H1 (cell line): ENCODE data around the gene ARL6IP4. TPM values are rescaled to one million over a fixed set of nuclear protein-coding genes. Genes with fewer than 3 reads are reported as not detected.

Source experiments
- CTCF ChIA-PET: fragments of 300-600 bp; sonication (Branson Sonifier 250); formaldehyde crosslinking; loops from one replicate; lab custom pipeline; 2021; ENCODE audit not compliant: partially characterized antibody; lab: Charles Lee
- POLR2A ChIA-PET: fragments of 300-600 bp; sonication (Branson Sonifier 250); formaldehyde crosslinking; loops from one replicate; lab custom pipeline; 2021; ENCODE audit warnings: inconsistent platforms; ENCODE audit not compliant: partially characterized antibody; lab: Charles Lee
- DNase-seq, 2 experiments: peaks; one replicate each; pipeline versions ENCODE4 v3.0.0 to v3.0.0-alpha.2; 2010 to 2022; ENCODE audit warnings: low spot score in 2 of 2, low read depth in 1 of 2, mixed read lengths in 1 of 2
- FAIRE-seq: peaks from 2 replicates; lab custom pipeline; 2011; peaks lifted over from hg19 to GRCh38; lab: Jason Lieb, UNC
- H2AFZ ChIP-seq: 2 replicates; pipeline ENCODE4 v1.8.1; 2012; ENCODE audit warnings: low read length, inconsistent platforms
- H2AK5ac ChIP-seq: 2 replicates; pipeline ENCODE4 v1.6.1; 2013; ENCODE audit warnings: low read depth, low read length
- H2BK120ac ChIP-seq: replicated peaks from 2 replicates; pipeline ENCODE3; 2013; ENCODE audit warnings: low read depth, low read length, inconsistent platforms
- H2BK12ac ChIP-seq: 2 replicates; pipeline ENCODE4 v1.6.1; 2013; ENCODE audit warnings: low read depth, low read length
- H2BK15ac ChIP-seq: 2 replicates; pipeline ENCODE4 v1.6.1; 2013; ENCODE audit warnings: low read length
- H2BK20ac ChIP-seq: 2 replicates; pipeline ENCODE4 v1.6.1; 2013; ENCODE audit warnings: low read length
- H2BK5ac ChIP-seq: 2 replicates; pipeline ENCODE4 v1.6.1; 2013; ENCODE audit warnings: low read depth, low read length
- H3K14ac ChIP-seq: 2 replicates; pipeline ENCODE4 v1.6.1; 2013; ENCODE audit warnings: inconsistent platforms; ENCODE audit not compliant: insufficient read length
- H3K18ac ChIP-seq: 2 replicates; pipeline ENCODE4 v1.6.1; 2013; ENCODE audit warnings: low read length; ENCODE audit errors: extremely low read depth
- H3K23ac ChIP-seq: 2 replicates; pipeline ENCODE4 v1.6.1; 2013; ENCODE audit warnings: inconsistent platforms; ENCODE audit not compliant: insufficient read length
- H3K23me2 ChIP-seq: 2 replicates; pipeline ENCODE4 v1.6.1; 2013; ENCODE audit warnings: low read depth, low read length
- H3K27ac ChIP-seq: 2 replicates; pipeline ENCODE4 v1.6.1; 2011; ENCODE audit warnings: low read depth, low read length, inconsistent platforms
- H3K27me3 ChIP-seq, 4 experiments: replicated peaks in 1 of 4; 1 replicate in 1 of 4; 2 replicates in 3 of 4; pipeline versions ENCODE4 v1.6.1 to v1.8.1; 2011 to 2013; ENCODE audit warnings: low read length in 3 of 4, mild to moderate bottlenecking in 3 of 4, inconsistent platforms in 2 of 4, mixed read lengths in 2 of 4, moderate library complexity in 1 of 4; ENCODE audit not compliant: control insufficient read depth in 3 of 4, insufficient read depth in 3 of 4; ENCODE audit errors: extremely low read depth in 1 of 4
- H3K36me3 ChIP-seq, 4 experiments: 2 replicates each; pipeline versions ENCODE4 v1.6.1 to v1.8.1; 2011 to 2013; ENCODE audit warnings: mild to moderate bottlenecking in 4 of 4, low read length in 3 of 4, moderate library complexity in 2 of 4, control low read depth in 1 of 4, inconsistent platforms in 1 of 4; ENCODE audit not compliant: insufficient read depth in 4 of 4, control insufficient read depth in 2 of 4
- H3K4ac ChIP-seq: replicated peaks from 2 replicates; pipeline ENCODE3; 2013; ENCODE audit warnings: low read length, low read depth, mixed read lengths, inconsistent platforms; ENCODE audit not compliant: insufficient read length
- H3K4me1 ChIP-seq, 4 experiments: replicated peaks in 1 of 4; 1 replicate in 1 of 4; 2 replicates in 3 of 4; pipeline versions ENCODE4 v1.6.1 to v1.8.1; 2011 to 2013; ENCODE audit warnings: low read length in 3 of 4, inconsistent platforms in 2 of 4, mixed read lengths in 1 of 4; ENCODE audit not compliant: insufficient read depth in 4 of 4, control insufficient read depth in 3 of 4
- H3K4me2 ChIP-seq, 2 experiments: 2 replicates each; pipeline versions ENCODE4 v1.6.1 to v1.8.1; 2011 to 2013; ENCODE audit warnings: low read depth in 2 of 2, low read length in 2 of 2, control low read depth in 1 of 2, inconsistent platforms in 1 of 2, mild to moderate bottlenecking in 1 of 2; ENCODE audit not compliant: insufficient read depth in 1 of 2
- H3K4me3 ChIP-seq, 4 experiments: fragments of 200-600, 300-600 bp in 1 of 4; sonication (generic), shearing (Covaris generic), sonication (Bioruptor Twin) in 1 of 4; 2 replicates each; pipeline versions ENCODE4 v1.5.1 to v1.8.1; 2011 to 2016; ENCODE audit warnings: low read length in 4 of 4, low read depth in 3 of 4, control low read depth in 2 of 4, inconsistent platforms in 2 of 4, mild to moderate bottlenecking in 2 of 4, mixed read lengths in 1 of 4, moderate library complexity in 1 of 4; ENCODE audit not compliant: insufficient read depth in 2 of 4; ENCODE audit errors: extremely low read depth in 1 of 4
- H3K56ac ChIP-seq: replicated peaks from 2 replicates; pipeline ENCODE3; 2013; ENCODE audit warnings: low read depth, mild to moderate bottlenecking, mixed read lengths, low read length, inconsistent platforms; ENCODE audit not compliant: insufficient read length
- H3K79me1 ChIP-seq: 2 replicates; pipeline ENCODE4 v1.6.1; 2013; ENCODE audit warnings: low read depth, low read length, control low read depth
- H3K79me2 ChIP-seq, 2 experiments: 2 replicates each; pipeline versions ENCODE4 v1.6.1 to v1.8.1; 2012 to 2013; ENCODE audit warnings: low read length in 2 of 2, mild to moderate bottlenecking in 2 of 2, inconsistent platforms in 1 of 2; ENCODE audit not compliant: insufficient read depth in 2 of 2, control insufficient read depth in 1 of 2
- H3K9ac ChIP-seq, 4 experiments: replicated peaks in 1 of 4; 1 replicate in 1 of 4; 2 replicates in 3 of 4; pipeline versions ENCODE4 v1.6.1 to v1.8.1; 2011 to 2013; ENCODE audit warnings: low read depth in 3 of 4, low read length in 3 of 4, control low read depth in 2 of 4, mild to moderate bottlenecking in 2 of 4, moderate library complexity in 2 of 4, inconsistent platforms in 1 of 4; ENCODE audit errors: extremely low read depth in 1 of 4
- H3K9me3 ChIP-seq, 2 experiments: 2 replicates each; pipeline versions ENCODE4 v1.6.1 to v1.8.1; 2012 to 2013; ENCODE audit warnings: mild to moderate bottlenecking in 2 of 2, moderate library complexity in 2 of 2, control low read depth in 1 of 2, inconsistent platforms in 1 of 2, low read depth in 1 of 2, low read length in 1 of 2, mixed read lengths in 1 of 2; ENCODE audit not compliant: insufficient read depth in 2 of 2
- H4K20me1 ChIP-seq, 2 experiments: replicated peaks in 1 of 2; 2 replicates each; pipeline versions ENCODE3 to v1.8.1; 2011 to 2013; ENCODE audit warnings: inconsistent platforms in 2 of 2, low read length in 2 of 2, mild to moderate bottlenecking in 1 of 2; ENCODE audit not compliant: insufficient read depth in 2 of 2, control insufficient read depth in 1 of 2
- H4K5ac ChIP-seq: 2 replicates; pipeline ENCODE4 v1.6.1; 2013; ENCODE audit warnings: low read length, low read depth, mixed read lengths, inconsistent platforms; ENCODE audit not compliant: insufficient read length
- H4K8ac ChIP-seq: 2 replicates; pipeline ENCODE4 v1.8.0; 2013; ENCODE audit warnings: mild to moderate bottlenecking, moderate library complexity, low read length, inconsistent platforms; ENCODE audit not compliant: insufficient read depth; ENCODE audit errors: extremely low read depth
- H4K91ac ChIP-seq: replicated peaks from 2 replicates; pipeline ENCODE3; 2013; ENCODE audit warnings: low read length, mixed read lengths, inconsistent platforms; ENCODE audit not compliant: insufficient read length
- BCL11A ChIP-seq, 2 experiments: IDR thresholded peaks; one replicate each; pipeline ENCODE4 v1.6.1; 2011; ENCODE audit warnings: low read depth in 2 of 2, low read length in 2 of 2, mild to moderate bottlenecking in 2 of 2
- CHD2 ChIP-seq: IDR thresholded peaks from 2 replicates; pipeline ENCODE4 v1.6.1; 2012; ENCODE audit warnings: low read length, improper control_type of control experiment
- CREB1 ChIP-seq: IDR thresholded peaks from 2 replicates; pipeline ENCODE4 v1.6.1; 2012; ENCODE audit warnings: inconsistent platforms
- EGR1 ChIP-seq: IDR thresholded peaks from 2 replicates; pipeline ENCODE4 v1.6.1; 2011; ENCODE audit warnings: low read depth, low read length, borderline replicate concordance
- FOSL1 ChIP-seq: IDR thresholded peaks from 2 replicates; pipeline ENCODE4 v1.6.1; 2011; ENCODE audit warnings: mild to moderate bottlenecking, low read depth, low read length, moderate library complexity; ENCODE audit not compliant: insufficient read depth
- GABPA ChIP-seq: IDR thresholded peaks from 2 replicates; pipeline ENCODE4 v1.6.1; 2011; ENCODE audit warnings: mild to moderate bottlenecking, low read length, moderate library complexity, borderline replicate concordance; ENCODE audit not compliant: insufficient read depth
- KDM5A ChIP-seq: fragments of 200-600 bp; IDR thresholded peaks from 2 replicates; pipeline ENCODE4 v1.7.1; 2012; ENCODE audit warnings: mild to moderate bottlenecking, low read length, inconsistent platforms, mixed read lengths
- NANOG ChIP-seq: IDR thresholded peaks from 2 replicates; pipeline ENCODE4 v1.6.1; 2011; ENCODE audit warnings: low read length, low read depth, mild to moderate bottlenecking, inconsistent platforms; ENCODE audit not compliant: insufficient read depth, poor library complexity, severe bottlenecking
- RFX5 ChIP-seq: IDR thresholded peaks from 2 replicates; pipeline ENCODE4 v1.6.1; 2011; ENCODE audit warnings: low read depth, low read length, improper control_type of control experiment, borderline replicate concordance
- SP2 ChIP-seq: IDR thresholded peaks from 2 replicates; pipeline ENCODE4 v1.6.1; 2012; ENCODE audit warnings: mild to moderate bottlenecking, low read length, inconsistent platforms
- TAF7 ChIP-seq: optimal IDR thresholded peaks from 2 replicates; pipeline ENCODE3; 2011; ENCODE audit warnings: low read depth, mild to moderate bottlenecking, inconsistent platforms, low read length, moderate library complexity, borderline replicate concordance
- TCF12 ChIP-seq: IDR thresholded peaks from 2 replicates; pipeline ENCODE4 v1.6.1; 2011; ENCODE audit warnings: low read depth, mild to moderate bottlenecking, low read length
- WGBS, 2 experiments: shearing (Covaris generic) in 1 of 2; methylation state at CpG; one replicate each; pipeline versions ENCODE4 v1.1.6 to v1.1.7; 2013 to 2015; ENCODE audit warnings: low lambda C conversion rate in 2 of 2, mixed read lengths in 2 of 2, inconsistent platforms in 1 of 2, low coverage in 1 of 2, missing lambda C conversion rate in 1 of 2; ENCODE audit not compliant: insufficient replicate concordance in 2 of 2, insufficient coverage in 1 of 2, insufficient read length in 1 of 2; ENCODE audit errors: extremely low coverage in 1 of 2, missing lambda C conversion rate in 1 of 2; 5-methylcytosine and 5-hydroxymethylcytosine counted together
- polyA plus RNA-seq, 7 experiments: library from polyadenylated mRNA; depleted of rRNA in 3 of 7; stranded (reverse) in 5 of 7; unstranded in 2 of 7; fragments of >200 nt in 5 of 7; fragments of 200-250 nt in 2 of 7; gene quantifications; 1 replicate in 5 of 7; 2 replicates in 1 of 7; 4 replicates in 1 of 7; pipeline versions ENCODE4 v1.2.1 to v1.2.3, GENCODE V29; 2011 to 2013; ENCODE audit warnings: missing spikeins in 2 of 7, mixed read lengths in 2 of 7
- total RNA-seq: library from RNA; stranded (reverse); fragmentation: NEBNext Ultra II Directional; extraction: Animal tissue kit (Norgen Biotek cat#: 25700); gene quantifications from 2 replicates; pipeline ENCODE4 v1.2.1, GENCODE V29; 2021
- TF ChIP-seq, protein P1 (sequence below): IDR thresholded peaks from 2 replicates; pipeline ENCODE4 v1.6.1; 2011; ENCODE audit warnings: low read length, improper control_type of control experiment

ARL6IP4 gene
- total and polyA plus RNA-seq, 2 of the 8 experiments (the other 6 are each of a cell fraction or from before 2014, with no cell fraction given), result 76.4 to 109 TPM

DNA sequence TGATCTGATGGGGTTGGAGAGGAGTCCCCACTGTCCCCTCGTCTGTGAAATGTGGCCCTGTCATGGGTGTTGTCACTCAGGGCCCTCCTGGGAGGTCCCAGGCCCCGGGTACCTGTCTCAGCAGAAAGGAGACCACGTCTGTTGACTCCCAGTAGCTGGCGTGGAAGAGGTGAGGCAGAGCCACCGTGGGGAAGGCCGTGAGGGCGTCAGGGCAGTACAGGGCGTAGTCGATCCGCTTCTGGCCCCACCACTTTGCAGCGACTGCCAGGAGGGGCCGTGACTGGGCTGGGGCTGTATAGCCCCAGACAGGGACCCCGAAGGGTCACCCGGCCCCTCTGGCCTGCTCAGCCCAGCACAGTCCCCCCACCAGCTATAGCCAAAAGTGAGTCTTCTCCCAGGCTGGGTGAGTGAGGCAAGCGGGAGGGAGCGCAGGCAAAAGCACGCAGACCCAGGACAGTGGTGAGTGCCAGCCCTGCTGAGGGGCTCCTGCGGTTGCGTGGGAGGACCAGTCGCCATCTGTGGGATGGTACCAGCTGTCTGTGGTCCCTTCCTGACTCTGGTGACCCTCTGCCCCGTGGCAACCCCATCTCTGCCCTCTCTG is 8.2 kb downstream of the ARL6IP4 start:
- Histone ChIP-seq H3K27me3 (no peaks in the 10 kb centered on the region), H4K91ac (no peak overlapping the region), H3K79me1 (no peaks in the 10 kb centered on the region), H2BK20ac (no peak overlapping the region), H3K9me3 (no peaks in the 10 kb centered on the region), H2AK5ac (no peak overlapping the region), H2AFZ (no peak overlapping the region), H3K4me1 (no peaks in the 10 kb centered on the region; a peak in 5 of 7 replicates), H3K79me2 (no peaks in the 10 kb centered on the region), H3K36me3 (no peaks in the 10 kb centered on the region), H4K20me1 (no peaks in the 10 kb centered on the region), H2BK5ac (no peak overlapping the region), H3K9ac (no peak overlapping the region), H2BK15ac (no peak overlapping the region), H3K14ac (no peak overlapping the region), H3K23me2 (0 out of 2 replicates have a peak, but pooled peaks cover 2% of the 10 kb centered on the region), H4K5ac (no peak overlapping the region), H3K23ac (no peak overlapping the region), H2BK120ac (no peak overlapping the region), H2BK12ac (no peak overlapping the region), H3K4ac (no peak overlapping the region), H3K4me2 (no peak overlapping the region), H3K27ac (no peak overlapping the region), H3K4me3 (no peak overlapping the region), H4K8ac (no peak overlapping the region), H3K56ac (no peak overlapping the region), H3K18ac (no peak overlapping the region)
- 90% methylated on average over 20 of the region's 21 CpGs; no CpG with 5 or more reads in 1 of the 2 experiments for WGBS, 2 experiments
- ChIA-PET CTCF (interaction anchor here (0.8 to 2.5 kb wide), 12 partner anchors 9 to 254 kb away, joined by 3 to 10 read pairs (median 4); no protein-coding TSS in a partner anchor), POLR2A (interaction anchor here (1.4 to 1.7 kb wide), 2 partner anchors 12 to 13 kb away, joined by 4 to 8 read pairs; partner anchors contain the start of gene OGFOD2)
- FAIRE-seq (no peak), DNase-seq (no peak)
- TF ChIP-seq TAF7 (no peak), SP2 (no peak), TCF12 (no peak), BCL11A (IDR thresholded peaks at IDR 0.05; ENCODE audit: low read depth in 2 of 2, low read length in 2 of 2) (no peak), CREB1 (no peak), KDM5A (no peak), RFX5 (no peak), NANOG (no peak), FOSL1 (no peak), GABPA (no peak), CHD2 (no peak), EGR1 (no peak)
- TF ChIP-seq, protein P1, sequence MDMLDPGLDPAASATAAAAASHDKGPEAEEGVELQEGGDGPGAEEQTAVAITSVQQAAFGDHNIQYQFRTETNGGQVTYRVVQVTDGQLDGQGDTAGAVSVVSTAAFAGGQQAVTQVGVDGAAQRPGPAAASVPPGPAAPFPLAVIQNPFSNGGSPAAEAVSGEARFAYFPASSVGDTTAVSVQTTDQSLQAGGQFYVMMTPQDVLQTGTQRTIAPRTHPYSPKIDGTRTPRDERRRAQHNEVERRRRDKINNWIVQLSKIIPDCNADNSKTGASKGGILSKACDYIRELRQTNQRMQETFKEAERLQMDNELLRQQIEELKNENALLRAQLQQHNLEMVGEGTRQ, result no peak
